ENCODE results near the gene SMIM17. TPM values are rescaled to one million over a fixed set of nuclear protein-coding genes. Genes with fewer than 3 reads are reported as not detected.

Gene SMIM17
- polyA plus RNA-seq, 6 donors from 2014 or later = 0.30 TPM; not detected in 5

- peak overlapping the region in 1 of 6 donors; percentile 86 for H3K27ac Mint-ChIP-seq
- no peak for DNase-seq
- H3K4me3 Mint-ChIP-seq = no peak overlapping the region
- peaks cover 0 to 11% of the 10 kb centered on the region in 2 donors for H3K36me3 Mint-ChIP-seq
- ATAC-seq (ENCODE audit: low read depth in 2 of 2) = no peak
- peaks cover 3 to 11% (median 8%) of the 10 kb centered on the region in 7 donors for H3K9me3 Mint-ChIP-seq
- H3K4me1 Mint-ChIP-seq = no peaks in the 10 kb centered on the region
- no peaks in the 10 kb centered on the region for H3K27me3 Mint-ChIP-seq
Measured at GRCh38 chr19:56692206-56692895, 49.4 kb downstream of the SMIM17 start.

GRCh38 chr19:56699552-56699951 is 56.6 kb downstream of the SMIM17 start:
- Mint-ChIP-seq H3K9me3 (peaks cover 2 to 27% (median 10%) of the 10 kb centered on the region in 7 donors), H3K4me3 (no peak overlapping the region), H3K27ac (no peak overlapping the region), H3K4me1 (no peaks in the 10 kb centered on the region), H3K36me3 (peaks cover 0 to 7% of the 10 kb centered on the region in 2 donors), H3K27me3 (peaks cover 0 to 3% (median 0%) of the 10 kb centered on the region in 3 donors)
- ATAC-seq (ENCODE audit: low read depth in 2 of 2) (no peak), DNase-seq (no peak)

DNA sequence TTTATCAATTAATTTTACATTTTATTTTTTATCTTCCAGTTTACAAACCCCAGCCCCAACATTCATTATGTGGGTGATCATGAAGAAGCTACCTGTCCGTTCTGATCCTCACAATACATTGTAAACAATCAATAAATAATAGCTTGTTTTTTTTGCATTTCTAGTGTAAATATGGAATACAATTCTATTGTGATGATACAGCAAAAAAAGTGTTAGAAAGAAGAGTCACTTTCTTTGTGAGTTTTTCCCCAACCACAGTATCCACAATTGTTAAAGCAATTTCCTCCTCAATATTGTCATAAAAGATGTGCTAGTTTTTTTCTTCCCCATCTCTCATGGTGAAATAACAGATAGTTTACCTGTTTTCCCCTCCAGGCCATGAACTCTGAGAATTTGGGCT is 58.9 kb downstream of the SMIM17 start:
- H3K9me3 Mint-ChIP-seq = peaks cover 7 to 33% (median 10%) of the 10 kb centered on the region in 7 donors

GRCh38 chr19:56705939-56706338 is 63.0 kb downstream of the SMIM17 start:
- Mint-ChIP-seq H3K4me3 (no peak overlapping the region), H3K27ac (no peak overlapping the region), H3K4me1 (no peaks in the 10 kb centered on the region), H3K27me3 (peaks cover 0 to 1% (median 0%) of the 10 kb centered on the region in 3 donors), H3K36me3 (peaks cover 1 to 7% of the 10 kb centered on the region in 2 donors), H3K9me3 (peaks cover 5 to 54% (median 20%) of the 10 kb centered on the region in 7 donors)
- DNase-seq = no peak
- no peak for ATAC-seq (ENCODE audit: low read depth in 2 of 2)

More for the DNA sequence above, 58.9 kb downstream of the SMIM17 start:
- peaks cover 0 to 7% of the 10 kb centered on the region in 2 donors for H3K36me3 Mint-ChIP-seq
- no peaks in the 10 kb centered on the region for H3K4me1 Mint-ChIP-seq
- ATAC-seq (ENCODE audit: low read depth in 2 of 2) (no peak), DNase-seq (no peak)
- H3K27me3 Mint-ChIP-seq = peaks cover 0 to 3% (median 0%) of the 10 kb centered on the region in 3 donors
- no peak overlapping the region for H3K4me3 Mint-ChIP-seq
- H3K27ac Mint-ChIP-seq = no peak overlapping the region

Other genes with a start within 250 kb of the SMIM17 start
- 1 to 10 TPM; 6.3 to 8.6 (median 7.3) TPM for gene ZNF582, start 249.6 kb upstream of the SMIM17 start, polyA plus RNA-seq (ENCODE audit: low read depth in 6 of 6)
- gene ZNF583, start 238.8 kb upstream of the SMIM17 start, polyA plus RNA-seq (ENCODE audit: low read depth in 6 of 6) = 10 to 100 TPM; 15.1 to 33.2 (median 16.8) TPM
- 10 to 100 TPM in 3 of 6 donors, 1 to 10 TPM in 3; 5.5 to 13.4 (median 9.7) TPM for gene ZNF667, start 165.8 kb upstream of the SMIM17 start, polyA plus RNA-seq (ENCODE audit: low read depth in 6 of 6)
- 1 to 10 TPM in 2 of 6 donors, under 1 TPM in 3, not detected in 1; 0.45 to 2.0 (median 0.51) TPM for gene ZNF471, start 135.3 kb upstream of the SMIM17 start, polyA plus RNA-seq (ENCODE audit: low read depth in 6 of 6)
- gene ZFP28, start 104.2 kb upstream of the SMIM17 start, polyA plus RNA-seq (ENCODE audit: low read depth in 6 of 6) = 1 to 10 TPM in 5 of 6 donors, not detected in 1; 1.8 to 4.7 (median 4.1) TPM
- 1 to 10 TPM; 1.6 to 4.5 (median 2.8) TPM for gene ZNF470, start 75.7 kb upstream of the SMIM17 start, polyA plus RNA-seq (ENCODE audit: low read depth in 6 of 6)
- gene ZNF71, start 47.9 kb upstream of the SMIM17 start, polyA plus RNA-seq (ENCODE audit: low read depth in 6 of 6) = 10 to 100 TPM in 3 of 6 donors, 1 to 10 TPM in 3; 7.9 to 20.5 (median 10.4) TPM
- gene ZNF835, start 28.6 kb downstream of the SMIM17 start, polyA plus RNA-seq (ENCODE audit: low read depth in 6 of 6) = 10 to 100 TPM in 1 of 6 donors, 1 to 10 TPM in 4, not detected in 1; 2.1 to 13.0 (median 5.5) TPM
- gene PEG3, start 197.6 kb downstream of the SMIM17 start, polyA plus RNA-seq (ENCODE audit: low read depth in 6 of 6) = not detected
- not detected for gene ZIM2, start 197.6 kb downstream of the SMIM17 start, polyA plus RNA-seq (ENCODE audit: low read depth in 6 of 6)